Ishikawa (cell line): ENCODE results near the gene CSH1.

Experiments used
- CEBPB ChIP-seq: IDR thresholded peaks from 2 replicates; pipeline ENCODE4 v1.6.1; 2012
- CREB1 ChIP-seq: IDR thresholded peaks from 2 replicates; pipeline ENCODE4 v1.6.1; 2012; ENCODE audit warnings: low read depth
- EGR1 ChIP-seq: IDR thresholded peaks from 2 replicates; pipeline ENCODE4 v1.6.1; 2012
- EP300 ChIP-seq: IDR thresholded peaks from 2 replicates; pipeline ENCODE4 v1.6.1; 2012; ENCODE audit warnings: borderline replicate concordance
- FOXM1 ChIP-seq: IDR thresholded peaks from 2 replicates; pipeline ENCODE4 v1.6.1; 2012; ENCODE audit warnings: low read depth, borderline replicate concordance
- MAX ChIP-seq: IDR thresholded peaks from 2 replicates; pipeline ENCODE4 v1.6.1; 2012
- RAD21 ChIP-seq: IDR thresholded peaks from 2 replicates; pipeline ENCODE4 v1.6.1; 2012; ENCODE audit warnings: low read depth
- REST ChIP-seq: IDR thresholded peaks from 2 replicates; pipeline ENCODE4 v1.6.1; 2012; ENCODE audit warnings: low read depth, mild to moderate bottlenecking
- YY1 ChIP-seq: IDR thresholded peaks from 2 replicates; pipeline ENCODE4 v1.6.1; 2012; ENCODE audit warnings: low read depth
- ZBTB7A ChIP-seq: IDR thresholded peaks from 2 replicates; pipeline ENCODE4 v1.6.1; 2012; ENCODE audit warnings: low read depth

GRCh38 chr17:63939884-63940283, 43.5 kb upstream of the CSH1 start:
- no peak for TF ChIP-seq ZBTB7A
- TF ChIP-seq YY1: no peak
- no peak for TF ChIP-seq CREB1
- no peak for TF ChIP-seq EP300
- no peak for TF ChIP-seq EGR1
- no peak for TF ChIP-seq REST
- TF ChIP-seq MAX: no peak
- TF ChIP-seq FOXM1: no peak
- TF ChIP-seq CEBPB: no peak
- no peak for TF ChIP-seq RAD21
